ENCODE data around the gene HPCAL4. TPM values are rescaled to one million over a fixed set of nuclear protein-coding genes. Genes with fewer than 3 reads are reported as not detected.

HPCAL4 gene
- total RNA-seq, 2 donors from 2014 or later: not detected

GRCh38 chr1:39646232-39647081 is 44.8 kb downstream of the HPCAL4 start:
- peaks cover 5% of the 10 kb centered on the region for H3K4me1 Mint-ChIP-seq
- peaks cover 71% of the 10 kb centered on the region for H3K27me3 ChIP-seq (ENCODE audit: control insufficient read depth, insufficient read depth, low read length, poor library complexity, severe bottlenecking)

GRCh38 chr1:39645411-39646043 is 45.7 kb downstream of the HPCAL4 start:
- no peak overlapping the region for H3K9ac ChIP-seq (ENCODE audit: extremely low read depth, low read length, poor library complexity, severe bottlenecking)
- WGBS, 2 experiments (ENCODE audit: insufficient coverage in 1 of 2, insufficient read length in 1 of 2): 93 to 100% methylated on average over 1 to 3 of the region's 3 CpGs
- Mint-ChIP-seq H3K9me3 (no peaks in the 10 kb centered on the region), H3K27ac (no peak overlapping the region), H3K36me3 (ENCODE audit: low read depth) (no peaks in the 10 kb centered on the region), H3K4me3 (no peak overlapping the region), H3K4me1 (peaks cover 5% of the 10 kb centered on the region), H3K27me3 (ENCODE audit: insufficient read depth) (peaks cover 80% of the 10 kb centered on the region)
- no peaks in the 10 kb centered on the region for H3K4me1 ChIP-seq (ENCODE audit: control insufficient read depth, insufficient read depth, low read length)
- no peak for TF ChIP-seq CTCF (conservative IDR thresholded peaks at IDR 0.05)
- H3K4me3 ChIP-seq (ENCODE audit: low read length): no peak overlapping the region
- H3K36me3 ChIP-seq (ENCODE audit: control insufficient read depth, insufficient read depth, low read length): no peaks in the 10 kb centered on the region
- peaks cover 75% of the 10 kb centered on the region for H3K27me3 ChIP-seq (ENCODE audit: control insufficient read depth, insufficient read depth, low read length, poor library complexity, severe bottlenecking)
- H3K9me3 ChIP-seq (ENCODE audit: control insufficient read depth, low read length): no peaks in the 10 kb centered on the region
- DNase-seq: no peak
- H3K27ac ChIP-seq (ENCODE audit: low read depth, low read length): no peak overlapping the region

More at GRCh38 chr1:39646232-39647081, 44.8 kb downstream of the HPCAL4 start:
- H3K4me3 ChIP-seq (ENCODE audit: low read length): no peak overlapping the region
- Mint-ChIP-seq H3K9me3 (no peaks in the 10 kb centered on the region), H3K36me3 (ENCODE audit: low read depth) (no peaks in the 10 kb centered on the region), H3K27me3 (ENCODE audit: insufficient read depth) (peaks cover 80% of the 10 kb centered on the region), H3K4me3 (no peak overlapping the region), H3K27ac (no peak overlapping the region)
- TF ChIP-seq CTCF (conservative IDR thresholded peaks at IDR 0.05): no peak
- H3K27ac ChIP-seq (ENCODE audit: low read depth, low read length): peak overlapping the region; percentile 89
- no peak overlapping the region for H3K9ac ChIP-seq (ENCODE audit: extremely low read depth, low read length, poor library complexity, severe bottlenecking)
- H3K9me3 ChIP-seq (ENCODE audit: control insufficient read depth, low read length): no peaks in the 10 kb centered on the region
- H3K36me3 ChIP-seq (ENCODE audit: control insufficient read depth, insufficient read depth, low read length): no peaks in the 10 kb centered on the region
- DNase-seq: peak; percentile 84
- H3K4me1 ChIP-seq (ENCODE audit: control insufficient read depth, insufficient read depth, low read length): no peaks in the 10 kb centered on the region
- 20 to 60% methylated on average over 2 to 12 of the region's 12 CpGs for WGBS, 2 experiments (ENCODE audit: insufficient coverage in 1 of 2, insufficient read length in 1 of 2)

GRCh38 chr1:39643705-39644104 is 47.5 kb downstream of the HPCAL4 start:
- H3K4me3 ChIP-seq (ENCODE audit: low read length): no peak overlapping the region
- H3K27ac ChIP-seq (ENCODE audit: low read depth, low read length): no peak overlapping the region
- no peak overlapping the region for H3K27ac Mint-ChIP-seq
- no peaks in the 10 kb centered on the region for H3K4me1 ChIP-seq (ENCODE audit: control insufficient read depth, insufficient read depth, low read length)
- TF ChIP-seq CTCF (conservative IDR thresholded peaks at IDR 0.05): no peak
- no peak overlapping the region for H3K4me3 Mint-ChIP-seq
- no peaks in the 10 kb centered on the region for H3K9me3 ChIP-seq (ENCODE audit: control insufficient read depth, low read length)
- peaks cover 80% of the 10 kb centered on the region for H3K27me3 ChIP-seq (ENCODE audit: control insufficient read depth, insufficient read depth, low read length, poor library complexity, severe bottlenecking)
- H3K4me1 Mint-ChIP-seq: peaks cover 5% of the 10 kb centered on the region
- H3K36me3 ChIP-seq (ENCODE audit: control insufficient read depth, insufficient read depth, low read length): no peaks in the 10 kb centered on the region
- WGBS, 2 experiments (ENCODE audit: insufficient coverage in 1 of 2, insufficient read length in 1 of 2): 79 to 80% methylated on average over 2 to 3 of the region's 3 CpGs
- no peak overlapping the region for H3K9ac ChIP-seq (ENCODE audit: extremely low read depth, low read length, poor library complexity, severe bottlenecking)
- H3K27me3 Mint-ChIP-seq (ENCODE audit: insufficient read depth): peaks cover 81% of the 10 kb centered on the region
- DNase-seq: no peak
- no peaks in the 10 kb centered on the region for H3K36me3 Mint-ChIP-seq (ENCODE audit: low read depth)
- H3K9me3 Mint-ChIP-seq: no peaks in the 10 kb centered on the region
